Kidney tubule cell (primary cell): ENCODE results near the gene CDKN2B.
A peak's percentile ranks its signal among the peaks of the same experiment; 100 is the strongest.

Experiments
- DNase-seq: peaks from one replicate; pipeline ENCODE4 v3.0.0-alpha.2; 2018; ENCODE audit warnings: low spot score

Gene CDKN2B

DNA sequence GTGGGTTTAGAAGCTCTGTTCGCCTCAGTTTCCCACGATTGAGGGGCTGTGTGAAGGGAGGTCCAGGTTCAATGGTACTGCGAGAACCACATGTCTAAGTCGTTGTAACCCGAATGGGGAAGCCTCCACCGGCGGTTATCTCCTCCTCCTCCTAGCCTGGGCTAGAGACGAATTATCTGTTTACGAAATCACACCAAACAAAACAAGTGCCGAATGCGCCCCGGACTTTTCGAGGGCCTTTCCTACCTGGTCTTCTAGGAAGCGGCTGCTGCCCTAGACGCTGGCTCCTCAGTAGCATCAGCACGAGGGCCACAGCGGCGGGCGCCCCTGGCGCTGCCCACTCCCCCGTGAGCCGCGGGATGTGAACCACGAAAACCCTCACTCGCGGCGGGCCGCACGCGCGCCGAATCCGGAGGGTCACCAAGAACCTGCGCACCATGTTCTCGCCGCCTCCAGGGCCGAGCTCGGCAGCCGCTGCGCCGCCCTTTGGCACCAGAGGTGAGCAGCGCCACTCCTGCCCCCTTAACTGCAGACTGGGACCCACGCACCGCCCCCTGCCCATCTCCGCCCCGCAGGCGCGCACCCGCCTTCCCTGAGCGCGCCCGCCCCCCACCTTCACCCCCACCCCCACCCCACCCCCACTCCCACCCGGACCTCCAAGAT, 15.1 kb downstream of the CDKN2B start, which contains the start of gene CDKN2A:
CDKN2A (minus strand) TSS at position 500 of the 663 bp plus-strand sequence.
- DNase-seq: peak; percentile 57

DNA sequence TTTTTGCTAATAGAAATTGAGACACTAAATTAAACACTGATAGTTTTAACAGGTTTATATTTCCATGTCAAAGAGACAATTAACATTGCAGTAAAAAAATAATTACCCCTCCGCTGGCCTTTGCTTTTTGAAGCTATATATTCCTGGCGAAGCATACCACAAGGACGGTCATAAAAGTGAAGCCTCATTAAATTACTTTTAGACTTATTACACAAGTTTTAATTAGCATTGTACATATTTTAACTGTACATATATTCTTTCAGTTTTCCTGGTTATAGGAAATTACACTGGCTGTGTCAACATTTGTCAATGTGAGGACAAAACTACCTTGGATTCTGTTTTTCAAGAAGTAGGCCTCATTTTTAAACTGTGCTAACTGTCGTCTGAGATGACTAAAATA, 16.1 kb downstream of the CDKN2B start:
- DNase-seq: no peak

DNA sequence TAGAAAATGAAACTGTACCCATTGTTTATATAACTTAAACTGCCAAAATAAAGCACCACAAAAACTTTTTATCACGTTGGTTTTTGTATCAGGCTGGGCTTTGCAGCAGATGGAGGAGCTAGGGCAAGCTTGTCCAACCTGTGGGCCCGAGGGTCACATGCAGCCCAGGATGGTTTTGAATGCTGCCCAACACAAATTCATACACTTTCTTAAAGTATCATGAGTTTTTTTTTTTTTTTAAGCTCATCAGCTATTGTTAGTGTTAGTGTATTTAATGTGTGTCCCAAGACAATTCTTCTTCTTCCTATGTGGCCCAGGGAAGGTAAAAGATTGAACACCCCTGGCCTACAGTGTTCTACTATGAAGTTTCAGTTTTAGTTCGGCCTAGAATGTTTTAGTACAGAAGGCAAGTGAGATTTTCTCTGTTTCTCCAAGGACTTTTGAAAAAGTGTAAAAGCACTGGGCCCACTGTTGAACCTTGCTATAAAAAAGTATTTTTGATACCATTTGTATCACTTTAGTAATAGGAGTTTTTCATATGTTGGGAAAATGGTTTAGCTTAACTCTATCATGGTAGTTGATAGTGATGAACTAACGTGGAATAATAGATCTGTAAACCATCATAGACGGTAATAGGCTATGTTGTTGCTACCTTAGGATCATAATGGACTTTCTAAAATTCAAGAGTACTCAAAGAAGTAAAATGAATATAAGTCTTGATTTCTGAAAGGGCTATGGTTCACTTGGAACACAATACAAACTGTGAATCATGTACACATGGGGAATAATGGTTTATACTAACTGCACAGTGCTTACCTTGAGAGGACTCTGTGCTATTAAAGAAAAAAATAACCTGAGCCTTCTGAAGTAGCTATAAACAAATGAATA, 17.8 kb downstream of the CDKN2B start:
- DNase-seq: no peak

DNA sequence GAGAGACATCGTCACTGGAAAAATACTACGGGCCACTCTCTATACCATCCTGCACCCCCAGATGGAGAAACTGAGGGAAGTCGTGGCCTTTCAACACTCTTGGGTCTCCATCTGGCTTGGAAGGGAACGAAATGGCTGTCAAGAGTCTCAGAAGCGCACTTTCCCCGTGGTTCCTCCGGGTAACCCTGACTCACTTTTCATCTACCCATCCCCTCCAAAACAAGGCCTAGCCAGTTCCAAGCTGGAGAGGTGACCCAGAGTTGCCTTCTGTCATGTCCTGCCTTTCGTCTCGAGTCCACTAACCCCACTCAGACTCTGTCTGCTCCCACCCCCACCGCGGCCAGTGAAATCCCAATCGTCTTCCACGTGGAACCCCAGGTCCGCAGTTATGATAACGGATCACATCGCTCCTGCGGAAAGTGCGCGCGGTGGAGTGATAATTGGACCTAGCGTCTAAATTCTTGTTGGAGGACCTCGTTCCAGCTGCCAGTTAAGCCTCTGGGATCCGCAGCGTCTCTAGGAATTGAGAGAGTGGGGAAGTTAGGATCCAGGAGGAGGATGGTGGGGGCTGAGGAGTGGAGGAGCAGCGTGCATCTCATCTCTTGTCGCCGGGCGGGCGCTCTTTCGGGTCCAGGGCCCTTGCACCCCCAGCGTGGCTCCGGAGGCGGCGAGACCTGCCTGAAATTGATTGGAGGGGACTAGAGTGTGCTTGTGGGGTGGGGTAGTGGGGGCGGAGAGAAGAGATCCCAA, 19.5 kb downstream of the CDKN2B start:
- DNase-seq: no peak

DNA sequence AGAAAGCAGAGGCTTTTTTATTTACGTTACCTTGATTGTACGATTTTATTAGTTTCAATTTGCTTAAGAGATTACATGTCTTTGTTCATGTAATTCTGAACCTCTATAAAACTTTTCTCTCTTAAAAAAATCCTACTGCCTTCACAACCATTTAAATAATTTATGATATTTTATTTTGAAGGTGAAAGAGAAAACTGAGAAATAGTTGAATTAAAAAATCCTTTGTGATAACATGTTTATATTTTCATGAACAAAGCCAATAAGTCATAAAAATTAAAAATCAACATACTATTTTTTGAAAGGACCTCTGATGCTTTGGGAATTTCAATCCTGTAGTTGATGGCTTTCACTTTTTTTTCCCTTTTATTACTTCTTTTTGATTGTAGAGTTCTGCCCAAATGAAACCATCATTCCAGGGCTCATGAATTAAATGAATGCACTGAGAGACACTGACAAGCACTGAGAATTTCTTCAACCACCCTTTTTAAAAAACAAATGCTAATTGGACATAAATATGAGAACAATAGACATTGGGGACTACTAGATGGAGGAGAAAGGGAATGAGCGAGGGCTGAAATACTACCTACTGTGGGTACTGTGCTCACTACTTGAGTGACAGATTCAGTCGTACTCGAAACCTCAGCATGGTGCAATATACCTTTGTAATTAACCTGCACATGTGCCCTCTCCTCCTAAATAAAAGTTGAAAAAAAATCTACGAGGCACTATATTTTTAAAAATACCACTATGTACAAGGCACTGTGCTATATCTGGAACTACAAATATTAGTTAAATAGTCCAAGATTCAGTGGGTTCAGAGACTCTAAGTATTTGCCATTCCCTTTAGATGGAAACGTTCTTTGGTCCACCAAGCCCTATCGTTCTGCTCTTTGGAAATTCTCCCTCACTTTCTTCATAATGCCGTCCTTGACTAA, 20.8 kb downstream of the CDKN2B start:
- DNase-seq: no peak

DNA sequence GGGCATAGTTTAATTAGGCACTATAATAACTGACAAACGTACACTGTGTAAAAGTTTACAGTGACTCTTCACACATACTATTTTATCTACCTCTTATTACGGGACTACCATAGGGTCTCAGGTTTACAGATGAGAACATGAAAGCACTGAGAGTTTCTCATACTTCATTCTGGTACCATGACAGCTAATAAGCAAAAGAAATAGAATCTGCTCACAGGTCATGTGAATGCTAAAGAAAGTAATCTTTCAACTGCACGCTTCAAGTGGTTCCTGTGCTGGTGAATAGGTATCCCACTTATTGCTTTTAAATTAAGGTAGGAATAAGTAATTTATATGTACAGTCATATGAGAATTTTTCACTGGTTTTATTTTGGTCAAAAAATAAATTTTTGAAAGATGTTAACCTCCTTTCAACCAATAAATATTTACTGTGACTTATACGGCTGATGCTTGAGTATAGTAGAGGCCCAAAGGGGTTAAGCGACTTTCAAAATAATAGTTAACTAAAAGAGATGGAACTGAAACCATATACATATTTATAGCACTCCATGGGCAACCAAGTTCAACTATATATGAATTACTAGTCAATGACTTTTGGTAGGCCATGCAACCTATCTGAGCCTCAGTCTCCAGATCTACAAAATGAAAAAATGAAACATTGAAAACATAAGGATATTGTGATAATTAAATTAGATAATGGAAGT, 23.0 kb downstream of the CDKN2B start:
- no peak for DNase-seq

DNA sequence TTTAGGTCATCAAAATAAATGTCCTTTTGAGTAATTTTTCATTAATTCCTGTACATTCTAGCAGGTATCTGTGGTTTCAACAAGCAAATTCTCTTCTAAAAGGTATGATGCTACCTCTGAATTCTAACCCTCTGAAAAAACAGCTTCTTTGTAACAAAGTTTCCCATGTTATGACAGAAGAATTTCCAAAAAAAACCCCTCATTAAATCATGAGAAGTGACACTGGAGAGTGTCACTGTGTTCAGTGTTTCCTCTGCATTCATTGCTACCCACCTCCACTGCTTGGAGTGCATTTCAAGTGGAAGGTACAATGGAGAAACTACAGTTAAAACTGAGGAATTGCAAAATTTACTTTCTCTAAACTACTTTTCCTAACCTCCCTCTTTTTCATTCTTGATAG, 25.0 kb downstream of the CDKN2B start:
- no peak for DNase-seq

DNA sequence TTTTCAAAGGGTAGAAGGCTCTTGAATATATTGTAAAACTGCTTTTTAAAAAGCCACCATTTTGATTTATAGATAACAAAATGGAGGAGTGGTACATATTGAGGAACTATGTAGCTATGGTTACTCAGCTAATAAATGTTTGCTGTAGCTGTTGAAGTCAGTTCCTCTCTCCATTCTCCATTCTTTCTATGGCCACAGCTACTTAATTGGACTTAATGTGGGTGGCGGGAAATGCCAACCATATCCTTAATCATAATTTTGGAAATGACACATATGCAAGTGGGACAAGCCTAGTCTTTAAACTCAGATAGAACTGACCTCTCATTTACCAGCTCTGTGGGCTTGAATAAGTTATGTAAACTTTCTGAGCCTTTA, 25.6 kb downstream of the CDKN2B start:
- no peak for DNase-seq

DNA sequence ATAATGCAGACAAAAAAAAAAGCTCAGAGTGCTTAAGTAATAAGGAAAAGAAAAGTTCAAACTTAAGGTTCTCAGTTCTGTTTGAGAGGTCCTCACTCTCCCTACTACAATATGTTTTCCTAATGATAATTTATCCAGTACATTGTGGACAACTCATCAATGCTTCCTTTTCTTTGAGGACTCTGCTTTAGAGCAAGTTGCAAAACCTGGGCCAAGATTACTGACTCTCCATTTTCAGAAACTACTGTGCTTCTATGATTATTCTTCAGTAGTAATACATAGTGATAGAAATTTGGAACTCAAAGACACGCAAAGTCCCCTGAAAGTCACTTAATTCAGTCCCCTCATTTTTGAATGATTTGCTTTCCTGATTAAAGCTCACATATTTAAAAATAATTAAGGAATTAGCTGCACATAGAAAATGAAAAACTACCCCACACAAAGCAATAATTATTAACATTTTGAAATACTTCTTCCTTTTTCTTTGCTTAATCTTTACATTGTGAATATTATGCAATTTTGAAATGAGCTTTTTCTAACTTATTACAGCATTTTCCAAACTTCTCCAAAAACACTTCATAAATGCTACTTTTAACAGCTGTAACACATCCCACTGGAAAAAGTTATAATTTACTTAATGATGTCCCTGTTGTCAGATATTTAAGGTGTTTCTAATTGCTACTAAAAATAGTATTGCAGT, 26.1 kb downstream of the CDKN2B start:
- DNase-seq: no peak

DNA sequence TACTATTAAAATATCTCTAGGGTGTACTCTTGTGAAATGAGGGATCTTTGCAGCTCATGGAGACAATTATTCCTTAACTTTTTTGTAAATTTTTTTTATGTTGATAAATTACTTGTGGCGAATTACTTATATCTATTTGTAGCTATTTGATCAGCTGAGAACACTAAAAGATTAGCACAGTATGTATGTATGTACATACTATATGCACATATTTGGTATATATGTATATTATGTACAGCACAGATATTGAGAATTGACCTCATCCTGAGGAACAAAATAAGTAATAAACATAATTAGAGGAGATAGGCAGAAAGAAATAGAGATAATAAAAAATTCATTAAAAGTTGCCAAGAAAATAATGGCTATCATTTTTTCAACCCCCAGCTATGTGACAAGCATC, 26.7 kb downstream of the CDKN2B start:
- DNase-seq: no peak

DNA sequence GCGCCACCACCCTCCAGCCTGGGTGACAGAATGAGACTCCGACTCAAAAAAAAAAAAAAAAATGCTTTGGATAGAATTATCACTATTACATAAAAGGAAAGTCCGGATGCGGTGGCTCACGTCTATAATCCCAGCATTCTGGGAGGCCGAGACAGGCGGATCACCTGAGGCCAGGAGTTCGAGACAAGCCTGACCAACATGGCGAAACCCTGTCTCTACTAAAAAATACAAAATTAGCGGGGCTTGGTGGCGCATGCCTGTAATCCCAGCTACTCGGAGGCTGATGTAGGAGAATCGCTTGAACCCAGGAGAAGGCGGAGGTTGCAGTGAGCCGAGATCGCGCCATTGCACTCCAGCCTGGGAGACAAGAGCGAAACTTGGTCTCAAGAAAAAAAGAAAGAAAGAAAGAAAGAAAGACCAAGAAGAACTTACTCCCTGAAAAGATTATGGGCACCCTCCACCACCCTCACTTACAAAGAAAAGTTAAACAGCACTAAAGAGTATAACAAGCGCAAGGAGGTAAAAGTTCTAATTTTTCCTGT, 32.7 kb downstream of the CDKN2B start:
- DNase-seq: no peak

DNA sequence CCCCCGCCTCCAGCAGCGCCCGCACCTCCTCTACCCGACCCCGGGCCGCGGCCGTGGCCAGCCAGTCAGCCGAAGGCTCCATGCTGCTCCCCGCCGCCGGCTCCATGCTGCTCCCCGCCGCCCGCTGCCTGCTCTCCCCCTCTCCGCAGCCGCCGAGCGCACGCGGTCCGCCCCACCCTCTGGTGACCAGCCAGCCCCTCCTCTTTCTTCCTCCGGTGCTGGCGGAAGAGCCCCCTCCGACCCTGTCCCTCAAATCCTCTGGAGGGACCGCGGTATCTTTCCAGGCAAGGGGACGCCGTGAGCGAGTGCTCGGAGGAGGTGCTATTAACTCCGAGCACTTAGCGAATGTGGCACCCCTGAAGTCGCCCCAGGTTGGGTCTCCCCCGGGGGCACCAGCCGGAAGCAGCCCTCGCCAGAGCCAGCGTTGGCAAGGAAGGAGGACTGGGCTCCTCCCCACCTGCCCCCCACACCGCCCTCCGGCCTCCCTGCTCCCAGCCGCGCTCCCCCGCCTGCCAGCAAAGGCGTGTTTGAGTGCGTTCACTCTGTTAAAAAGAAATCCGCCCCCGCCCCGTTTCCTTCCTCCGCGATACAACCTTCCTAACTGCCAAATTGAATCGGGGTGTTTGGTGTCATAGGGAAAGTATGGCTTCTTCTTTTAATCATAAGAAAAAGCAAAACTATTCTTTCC, 34.2 kb downstream of the CDKN2B start:
- DNase-seq: peak; percentile 76

DNA sequence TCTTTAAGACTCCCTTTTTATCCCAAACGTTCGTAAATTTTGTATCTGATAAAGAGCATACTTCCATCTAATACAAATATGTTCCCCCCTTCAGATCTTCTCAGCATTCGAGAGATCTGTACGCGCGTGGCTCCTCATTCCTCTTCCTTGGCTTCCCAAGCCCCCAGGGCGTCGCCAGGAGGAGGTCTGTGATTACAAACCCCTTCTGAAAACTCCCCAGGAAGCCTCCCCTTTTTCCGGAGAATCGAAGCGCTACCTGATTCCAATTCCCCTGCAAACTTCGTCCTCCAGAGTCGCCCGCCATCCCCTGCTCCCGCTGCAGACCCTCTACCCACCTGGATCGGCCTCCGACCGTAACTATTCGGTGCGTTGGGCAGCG, 34.8 kb downstream of the CDKN2B start:
- DNase-seq: no peak

DNA sequence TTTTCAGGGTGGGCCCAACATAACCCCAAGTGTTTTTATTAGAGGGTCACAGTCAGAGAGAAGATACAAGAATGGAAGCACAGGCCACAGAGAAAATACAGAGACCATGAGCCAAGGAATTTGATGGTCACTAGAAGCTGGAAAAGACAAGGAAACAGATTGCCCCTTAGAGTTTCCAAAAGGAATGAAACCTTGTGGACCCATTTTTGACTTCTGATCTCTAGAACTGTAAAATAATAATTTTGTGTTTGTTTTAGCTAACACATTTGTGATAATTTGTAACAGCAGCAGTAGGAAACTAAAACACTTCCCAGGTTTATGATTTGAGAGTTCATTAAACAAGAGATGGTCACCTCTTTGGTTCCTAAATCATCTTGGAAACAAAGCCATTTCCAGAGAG, 36.7 kb downstream of the CDKN2B start:
- no peak for DNase-seq

DNA sequence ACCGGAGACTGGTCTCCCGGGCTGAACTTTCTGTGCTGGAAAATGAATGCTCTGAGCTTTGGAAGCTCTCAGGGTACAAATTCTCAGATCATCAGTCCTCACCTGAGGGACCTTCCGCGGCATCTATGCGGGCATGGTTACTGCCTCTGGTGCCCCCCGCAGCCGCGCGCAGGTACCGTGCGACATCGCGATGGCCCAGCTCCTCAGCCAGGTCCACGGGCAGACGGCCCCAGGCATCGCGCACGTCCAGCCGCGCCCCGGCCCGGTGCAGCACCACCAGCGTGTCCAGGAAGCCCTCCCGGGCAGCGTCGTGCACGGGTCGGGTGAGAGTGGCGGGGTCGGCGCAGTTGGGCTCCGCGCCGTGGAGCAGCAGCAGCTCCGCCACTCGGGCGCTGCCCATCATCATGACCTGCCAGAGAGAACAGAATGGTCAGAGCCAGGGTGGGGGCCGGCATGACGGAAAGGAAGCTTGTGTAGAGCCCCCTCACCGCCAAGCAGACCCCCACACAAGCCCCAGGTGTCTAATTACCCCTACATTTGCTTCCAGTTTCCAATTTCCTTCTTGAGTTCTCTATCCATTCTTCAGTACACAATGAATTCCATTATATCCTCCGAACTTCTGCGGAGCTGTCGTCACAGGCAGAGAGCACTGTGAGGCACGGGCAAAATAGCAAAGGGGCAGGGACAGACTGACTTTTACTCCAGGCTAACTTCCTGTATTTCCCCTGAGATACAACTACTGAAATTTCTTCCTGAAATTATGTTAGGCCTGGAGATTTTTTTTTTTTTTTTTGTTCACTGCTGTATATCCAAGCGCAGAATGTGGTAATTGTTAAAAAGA, 38.1 kb downstream of the CDKN2B start:
- peak; percentile 46 for DNase-seq

DNA sequence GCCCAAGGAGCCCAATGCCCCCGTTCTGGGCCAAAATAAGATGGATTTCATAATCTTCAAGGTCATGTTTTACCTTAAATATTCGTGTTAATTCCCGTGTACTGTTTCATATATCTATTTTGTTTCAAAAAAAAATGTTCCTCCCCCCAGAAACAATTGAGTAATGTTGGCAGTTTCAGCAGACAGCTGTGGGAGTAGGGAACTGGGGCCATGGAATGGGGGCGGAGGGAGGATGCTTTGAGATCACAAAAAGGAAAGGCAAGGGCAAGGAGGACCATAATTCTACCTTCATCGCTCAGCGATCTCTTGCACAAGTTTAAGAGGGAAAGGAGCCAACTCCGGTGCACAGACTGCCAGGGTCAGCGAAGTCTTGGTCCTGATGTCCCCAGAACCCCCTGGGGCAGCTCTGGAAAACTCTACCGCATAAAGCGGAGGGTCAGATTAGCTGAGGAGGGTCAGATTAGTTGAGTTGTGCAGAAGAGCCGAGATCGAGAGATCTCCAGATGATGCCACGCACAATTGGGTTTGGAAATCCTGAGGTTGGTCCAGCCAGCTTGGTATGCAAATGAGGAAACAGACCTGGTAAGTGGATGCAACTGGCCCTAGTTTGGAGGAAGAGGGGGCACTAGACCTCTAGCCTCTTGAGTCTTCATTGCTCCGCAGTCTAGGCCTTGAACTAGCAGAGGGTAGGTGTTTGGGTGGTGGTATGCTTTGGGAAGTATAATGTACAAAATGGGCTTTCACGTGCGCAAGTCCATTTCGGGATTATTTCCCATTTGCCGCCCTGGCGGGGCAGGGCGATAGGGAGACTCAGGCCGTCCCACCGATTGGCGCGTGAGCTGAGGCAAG, 38.9 kb downstream of the CDKN2B start:
- DNase-seq: no peak
